HG03469 (cell line): ENCODE results near the gene SH3PXD2B.
"Not testable (repeated sequence)": the region's sequence is repeated elsewhere in the genome, so short reads cannot be mapped to it uniquely, and the experiment has no call there.

Experiments used
- ATAC-seq: cut with Tn5 transposase; IDR thresholded peaks from one replicate; pipeline ENCODE4 v1.9.1; 2021; ENCODE audit warnings: mild to moderate bottlenecking, moderate library complexity, moderate number of reproducible peaks; ENCODE audit not compliant: unreplicated experiment

The SH3PXD2B gene

GRCh38 chr5:172373680-172374079, 80.6 kb downstream of the SH3PXD2B start:
- no peak for ATAC-seq

GRCh38 chr5:172371684-172372083, 82.6 kb downstream of the SH3PXD2B start:
- ATAC-seq: no peak

- no peak for ATAC-seq
Observed at GRCh38 chr5:172370648-172371545, 83.4 kb downstream of the SH3PXD2B start.

- ATAC-seq: no peak
Observed at GRCh38 chr5:172370237-172370640, 84.1 kb downstream of the SH3PXD2B start.

- ATAC-seq: not testable (repeated sequence)
Observed at GRCh38 chr5:172368699-172369098, 85.6 kb downstream of the SH3PXD2B start.

DNA sequence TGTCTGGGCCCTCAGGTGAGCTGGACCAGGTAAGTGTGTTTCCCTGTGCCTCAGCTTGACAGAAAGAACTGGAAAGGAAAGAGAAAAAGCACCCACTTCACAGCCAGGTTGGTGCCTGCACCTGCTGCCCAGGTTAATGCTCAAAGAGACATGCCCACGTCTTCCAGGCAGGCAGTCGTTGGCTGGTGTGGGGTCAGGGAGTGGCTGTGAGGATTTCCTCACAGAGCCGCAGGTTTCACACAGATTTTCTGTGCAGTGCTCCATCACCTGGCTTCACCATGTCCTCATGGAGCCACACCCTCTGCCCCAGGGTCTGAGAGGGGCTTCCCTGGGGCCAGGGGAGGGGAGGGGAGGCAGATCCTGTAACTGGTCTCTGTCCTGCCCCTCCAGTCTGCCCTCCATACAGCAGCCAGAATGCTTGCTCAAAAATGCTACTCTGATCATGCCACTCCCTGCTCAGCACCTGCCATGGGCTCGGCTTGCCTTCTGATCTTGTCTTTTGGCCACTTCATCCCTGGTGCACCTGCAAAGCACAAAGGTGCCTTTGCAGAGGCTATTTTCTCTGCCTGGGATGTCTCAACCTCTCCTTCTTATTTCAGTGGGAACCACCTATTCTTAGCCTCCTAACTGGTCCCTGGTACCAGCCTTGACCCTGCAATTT, 88.2 kb downstream of the SH3PXD2B start:
- no peak for ATAC-seq

GRCh38 chr5:172364773-172365172, 89.6 kb downstream of the SH3PXD2B start:
- no peak for ATAC-seq

- no peak for ATAC-seq
Observed at GRCh38 chr5:172362755-172363154, 91.6 kb downstream of the SH3PXD2B start.

- ATAC-seq: peak; percentile 33
Observed at GRCh38 chr5:172361566-172362238, 92.6 kb downstream of the SH3PXD2B start.

DNA sequence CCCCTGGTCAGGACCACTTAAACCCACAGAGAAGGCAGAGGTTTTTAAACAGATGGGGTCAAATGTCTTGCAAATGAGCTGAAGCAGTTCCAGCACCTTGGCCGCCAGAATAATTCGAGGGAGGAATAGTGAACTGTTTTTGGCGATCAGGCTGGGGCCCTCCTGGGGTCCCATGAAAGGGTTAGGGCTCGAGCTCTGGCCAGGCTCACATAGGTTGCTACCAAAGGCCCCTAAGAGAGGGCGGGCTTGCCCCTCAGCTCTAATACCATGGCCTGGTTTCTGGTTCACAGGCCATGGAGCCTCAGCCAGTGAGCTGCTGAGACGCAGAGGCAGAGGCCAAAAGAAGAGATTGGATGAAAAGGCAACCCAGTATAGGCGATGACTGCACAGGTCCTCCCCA, 96.0 kb downstream of the SH3PXD2B start:
- ATAC-seq: no peak

GRCh38 chr5:172356527-172356926, 97.8 kb downstream of the SH3PXD2B start:
- ATAC-seq: no peak

DNA sequence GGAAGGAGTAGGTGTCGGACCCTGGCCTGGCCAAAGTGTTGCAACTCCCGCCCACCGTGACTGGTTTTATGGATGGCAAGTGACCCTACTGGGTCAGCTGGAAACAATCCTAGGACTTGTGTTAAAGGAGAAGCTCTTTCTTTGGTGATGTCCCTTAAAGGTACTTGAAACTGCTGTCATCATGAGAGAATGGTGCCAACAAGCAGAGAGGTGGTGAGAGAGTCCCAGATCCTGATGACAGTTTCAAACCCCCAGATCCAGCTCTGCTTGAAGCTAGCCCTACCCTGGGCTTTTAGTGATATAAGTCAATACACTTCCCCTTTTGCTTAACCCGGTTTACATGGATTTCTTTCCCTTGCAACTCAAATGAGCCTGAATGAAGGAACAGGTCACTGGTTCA, 98.3 kb downstream of the SH3PXD2B start:
- ATAC-seq: no peak

- ATAC-seq: no peak
Observed at GRCh38 chr5:172353846-172354245, 100.5 kb downstream of the SH3PXD2B start.

- no peak for ATAC-seq
Observed at GRCh38 chr5:172353271-172353812, 101.0 kb downstream of the SH3PXD2B start.

DNA sequence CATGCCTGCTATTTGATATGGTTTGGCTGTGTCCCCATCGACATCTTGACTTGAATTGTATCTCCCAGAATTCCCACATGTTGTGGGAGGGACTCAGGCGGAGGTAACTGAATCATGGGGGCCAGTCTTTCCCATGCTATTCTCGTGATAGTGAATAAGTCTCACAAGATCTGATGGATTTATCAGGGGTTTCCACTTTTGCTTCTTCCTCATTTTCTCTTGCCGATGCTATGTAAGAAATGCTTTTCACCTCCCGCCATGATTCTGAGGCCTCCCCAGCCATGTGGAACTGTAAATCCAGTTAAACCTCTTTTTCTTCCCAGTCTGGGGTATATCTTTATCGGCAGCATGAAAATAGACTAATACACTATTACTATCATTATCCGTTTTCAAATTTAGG, 101.8 kb downstream of the SH3PXD2B start:
- not testable (repeated sequence) for ATAC-seq

GRCh38 chr5:172351240-172351778, 103.0 kb downstream of the SH3PXD2B start:
- no peak for ATAC-seq

DNA sequence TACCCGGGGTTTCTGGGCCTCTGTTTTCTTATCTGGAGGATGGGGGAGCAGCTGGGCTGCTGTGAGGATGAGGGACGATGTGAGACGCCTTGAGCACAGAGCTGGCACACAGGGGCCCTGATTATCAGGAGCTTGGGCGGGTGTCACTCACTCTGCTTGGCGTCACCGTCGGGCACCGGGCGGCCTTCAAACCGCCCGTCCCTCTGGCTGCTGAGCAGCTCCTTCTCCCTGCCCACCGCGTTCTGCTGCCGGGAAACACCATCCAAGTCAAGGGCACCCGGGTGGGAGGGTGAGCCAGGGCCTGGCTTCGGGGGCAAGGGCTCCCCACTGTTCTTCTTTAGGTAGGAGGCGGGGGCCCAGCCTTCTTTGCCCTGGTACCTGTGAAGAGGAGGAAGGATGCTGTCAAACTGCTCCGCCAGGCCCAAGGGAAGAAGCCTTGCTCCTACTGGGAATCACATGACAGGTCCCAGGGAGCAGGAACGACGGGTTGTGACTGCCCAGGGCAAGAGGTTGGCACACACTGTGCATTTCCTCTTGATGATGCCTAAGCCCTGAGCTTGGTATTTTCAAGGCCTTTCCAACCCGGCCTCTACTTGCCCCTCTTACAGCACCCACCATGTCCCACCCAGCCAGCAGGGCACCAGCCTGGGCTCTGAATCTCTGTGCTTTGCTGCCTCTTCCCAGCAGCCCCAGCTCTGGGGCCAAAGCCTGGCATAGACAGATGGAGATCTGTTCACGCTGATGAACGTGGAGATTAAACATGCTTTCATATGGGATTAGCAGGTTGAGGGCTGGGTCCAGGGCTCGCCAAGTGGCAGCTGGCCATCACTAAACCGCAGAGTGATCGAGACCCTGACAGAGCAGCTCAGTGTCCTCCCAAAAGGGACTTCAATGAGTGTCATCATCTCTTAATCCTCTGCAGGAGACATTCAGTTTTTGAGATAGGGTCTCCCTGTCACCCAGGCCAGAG, 103.8 kb downstream of the SH3PXD2B start:
- no peak for ATAC-seq

GRCh38 chr5:172348733-172349132, 105.6 kb downstream of the SH3PXD2B start:
- ATAC-seq: not testable (repeated sequence)

DNA sequence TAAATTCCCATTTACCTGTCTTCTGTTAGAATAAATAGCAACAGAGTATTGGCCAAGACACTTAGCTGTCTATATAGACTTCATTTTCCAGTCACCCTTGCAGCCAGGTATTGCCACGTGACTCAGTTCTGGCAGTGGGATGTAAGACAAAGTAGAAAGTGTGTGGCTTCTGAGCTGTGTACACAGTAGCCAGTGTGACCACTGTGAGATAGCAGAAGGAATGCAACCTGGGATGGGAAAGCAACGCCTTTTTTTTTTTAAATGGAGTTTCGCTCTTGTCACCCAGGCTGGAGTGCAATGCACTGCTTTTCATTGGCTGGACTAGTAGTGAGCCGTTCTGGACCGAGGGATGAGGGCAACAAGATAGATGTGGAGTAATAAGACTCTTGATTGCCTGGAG, 106.2 kb downstream of the SH3PXD2B start:
- no peak for ATAC-seq
